Muscle of leg (tissue), 11 donors: ENCODE results near the gene TRPM8. TPM values are rescaled to one million over a fixed set of nuclear protein-coding genes. Genes with fewer than 3 reads are reported as not detected.

Source experiments
- DNase-seq: peaks from one replicate; pipeline ENCODE4 v3.0.0; 2013
- H3K27ac ChIP-seq: one replicate; pipeline ENCODE4 v1.5.1; 2013; ENCODE audit warnings: mild to moderate bottlenecking, low read length, control low read depth
- H3K27me3 ChIP-seq: one replicate; pipeline ENCODE4 v1.6.1; 2013; ENCODE audit warnings: low read length; ENCODE audit not compliant: control insufficient read depth, insufficient read depth
- H3K36me3 ChIP-seq: one replicate; pipeline ENCODE4 v1.6.1; 2013; ENCODE audit warnings: low read length; ENCODE audit not compliant: control insufficient read depth, insufficient read depth
- H3K4me1 ChIP-seq: one replicate; pipeline ENCODE4 v1.6.1; 2013; ENCODE audit warnings: low read length; ENCODE audit not compliant: control insufficient read depth, insufficient read depth
- H3K4me3 ChIP-seq: one replicate; pipeline ENCODE4 v1.5.1; 2013; ENCODE audit warnings: low read length, control low read depth
- H3K9me3 ChIP-seq: replicated peaks from 2 replicates; pipeline ENCODE4 v1.6.1; 2013; ENCODE audit warnings: low read depth, low read length; ENCODE audit not compliant: control insufficient read depth
- whole genome bisulfite sequencing: methylation state at CpG from one replicate; pipeline ENCODE4 v1.1.5; 2013; ENCODE audit warnings: missing lambda C conversion rate; ENCODE audit not compliant: insufficient coverage; 5-methylcytosine and 5-hydroxymethylcytosine counted together
- polyA plus RNA-seq, 8 donors: library from polyadenylated mRNA; unstranded; fragments of 120-200 nt; gene quantifications; one replicate each; pipeline versions ENCODE4 v1.2.1 to v1.2.3, GENCODE V29; 2013; ENCODE audit warnings: inconsistent platforms in 1 of 8, low replicate concordance in 1 of 8; ENCODE audit not compliant: insufficient read length in 8 of 8, insufficient read depth in 1 of 8
- total RNA-seq: library from RNA; stranded (reverse); fragments of 120-200 nt; gene quantifications from one replicate; pipeline ENCODE4 v1.2.4, GENCODE V29; 2013

Gene TRPM8
- total and polyA plus RNA-seq, 9 donors: 0.17 to 0.30 (median 0.25) TPM; not detected in 5

DNA sequence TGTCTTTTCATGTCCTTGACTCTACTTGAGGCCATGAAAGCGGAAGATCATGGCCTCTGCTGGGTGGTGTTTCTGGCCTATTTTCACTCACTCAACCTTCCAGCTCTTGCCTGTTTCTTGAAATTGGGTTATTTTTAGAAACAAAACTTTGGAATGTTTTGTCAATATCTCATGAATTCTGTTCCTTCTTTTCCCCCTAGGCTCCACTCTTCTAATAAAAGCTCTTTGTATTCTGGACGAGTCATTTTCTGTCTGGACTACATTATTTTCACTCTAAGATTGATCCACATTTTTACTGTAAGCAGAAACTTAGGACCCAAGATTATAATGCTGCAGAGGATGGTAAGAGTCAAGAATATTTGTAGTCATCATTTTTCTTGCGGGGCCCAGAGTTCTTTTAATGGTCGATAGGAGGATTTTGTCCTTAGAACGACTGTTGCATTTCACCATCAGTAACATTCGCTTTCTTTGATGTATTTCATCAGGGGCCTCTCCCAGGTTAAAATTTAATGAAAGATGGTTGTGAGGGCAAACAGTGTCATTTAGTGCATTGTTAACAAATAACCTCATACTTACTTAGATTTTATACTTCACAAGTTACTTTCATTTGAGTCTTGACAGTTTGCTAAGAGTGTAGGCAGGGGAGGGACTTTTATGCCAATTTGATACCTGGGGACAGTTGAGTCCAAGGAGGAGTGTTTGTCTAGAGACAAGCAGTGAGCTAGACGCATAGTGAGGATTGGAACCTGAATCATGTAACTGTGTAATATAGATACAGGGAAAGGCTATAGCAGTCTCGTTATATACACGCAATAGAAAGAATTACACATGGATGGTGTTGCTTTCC, 64.6 kb downstream of the TRPM8 start:
- H3K27me3 ChIP-seq: no peaks in the 10 kb centered on the region
- no peak overlapping the region for H3K4me3 ChIP-seq
- no peaks in the 10 kb centered on the region for H3K4me1 ChIP-seq
- peak overlapping the region; percentile 1 for H3K27ac ChIP-seq
- no peaks in the 10 kb centered on the region for H3K9me3 ChIP-seq
- no CpG with 5 or more reads among the region's 9 CpGs for WGBS
- H3K36me3 ChIP-seq: no peaks in the 10 kb centered on the region
- no peak for DNase-seq

DNA sequence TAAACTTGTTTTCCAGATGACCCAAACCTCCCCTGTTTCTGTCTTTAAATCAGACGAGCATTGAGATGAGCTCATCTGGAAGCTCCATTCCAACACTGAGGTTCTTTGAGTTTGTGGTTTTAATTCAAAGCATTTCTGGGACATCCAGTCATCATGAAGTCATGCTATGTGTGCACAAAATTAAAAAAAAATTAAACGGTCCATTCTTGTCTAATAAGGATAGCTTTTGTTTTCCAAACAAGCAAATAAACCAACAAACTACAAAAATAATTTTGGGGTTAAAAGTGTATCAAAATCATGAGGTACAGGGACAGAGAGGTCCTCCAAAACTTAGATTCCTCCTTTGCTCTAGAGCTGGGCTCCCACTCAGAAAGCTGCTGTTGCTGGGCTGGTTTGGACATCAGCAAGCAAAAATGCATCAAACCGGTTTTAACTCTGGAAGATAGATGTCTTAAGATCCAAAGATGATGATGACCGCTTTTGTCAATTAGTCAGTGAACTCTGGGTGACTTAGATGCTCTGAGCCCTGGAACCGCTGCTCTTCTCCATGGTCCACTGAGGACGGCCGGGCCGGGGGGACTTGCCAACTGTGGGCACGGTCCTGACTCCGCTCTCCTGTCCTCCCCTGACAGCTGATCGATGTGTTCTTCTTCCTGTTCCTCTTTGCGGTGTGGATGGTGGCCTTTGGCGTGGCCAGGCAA, 65.4 kb downstream of the TRPM8 start:
- Histone ChIP-seq H3K4me3 (no peak overlapping the region), H3K9me3 (no peaks in the 10 kb centered on the region), H3K36me3 (no peaks in the 10 kb centered on the region), H3K27me3 (no peaks in the 10 kb centered on the region), H3K27ac (no peak overlapping the region), H3K4me1 (no peaks in the 10 kb centered on the region)
- DNase-seq: peak; percentile 86
- 78% methylated on average over 11 of the region's 13 CpGs for WGBS

DNA sequence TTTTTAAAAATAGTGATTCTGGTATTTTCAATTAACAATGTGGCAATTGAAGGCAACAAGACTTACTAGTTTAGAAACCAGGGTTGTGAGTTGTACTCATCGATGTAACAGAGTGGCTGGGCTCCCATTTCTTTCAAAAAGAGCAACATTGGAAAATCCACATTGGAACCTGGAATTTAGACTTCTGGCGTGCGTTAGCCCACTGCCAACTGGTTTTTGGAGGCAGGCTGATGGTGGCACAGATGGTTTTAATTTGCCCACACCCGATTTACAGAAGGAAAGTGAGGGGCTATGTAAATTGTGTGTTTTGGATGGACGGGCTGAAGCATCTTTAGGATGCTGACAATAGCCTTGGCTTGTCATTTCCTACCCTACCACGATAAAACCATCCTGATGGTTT, 66.3 kb downstream of the TRPM8 start:
- 90% methylated on average over 4 of the region's 6 CpGs for WGBS
- Histone ChIP-seq H3K4me3 (no peak overlapping the region), H3K36me3 (no peaks in the 10 kb centered on the region), H3K9me3 (no peaks in the 10 kb centered on the region), H3K27ac (no peak overlapping the region), H3K27me3 (no peaks in the 10 kb centered on the region), H3K4me1 (no peaks in the 10 kb centered on the region)
- no peak for DNase-seq

- H3K9me3 ChIP-seq: no peaks in the 10 kb centered on the region
- peaks cover 4% of the 10 kb centered on the region for H3K4me1 ChIP-seq
- peaks cover 3% of the 10 kb centered on the region for H3K27me3 ChIP-seq
- no peak overlapping the region for H3K27ac ChIP-seq
- DNase-seq: no peak
- H3K4me3 ChIP-seq: no peak overlapping the region
- no peaks in the 10 kb centered on the region for H3K36me3 ChIP-seq
- WGBS: no CpG with 5 or more reads among the region's 2 CpGs
These were observed 71.4 kb downstream of the TRPM8 start for GRCh38 chr2:233988581-233988980.

DNA sequence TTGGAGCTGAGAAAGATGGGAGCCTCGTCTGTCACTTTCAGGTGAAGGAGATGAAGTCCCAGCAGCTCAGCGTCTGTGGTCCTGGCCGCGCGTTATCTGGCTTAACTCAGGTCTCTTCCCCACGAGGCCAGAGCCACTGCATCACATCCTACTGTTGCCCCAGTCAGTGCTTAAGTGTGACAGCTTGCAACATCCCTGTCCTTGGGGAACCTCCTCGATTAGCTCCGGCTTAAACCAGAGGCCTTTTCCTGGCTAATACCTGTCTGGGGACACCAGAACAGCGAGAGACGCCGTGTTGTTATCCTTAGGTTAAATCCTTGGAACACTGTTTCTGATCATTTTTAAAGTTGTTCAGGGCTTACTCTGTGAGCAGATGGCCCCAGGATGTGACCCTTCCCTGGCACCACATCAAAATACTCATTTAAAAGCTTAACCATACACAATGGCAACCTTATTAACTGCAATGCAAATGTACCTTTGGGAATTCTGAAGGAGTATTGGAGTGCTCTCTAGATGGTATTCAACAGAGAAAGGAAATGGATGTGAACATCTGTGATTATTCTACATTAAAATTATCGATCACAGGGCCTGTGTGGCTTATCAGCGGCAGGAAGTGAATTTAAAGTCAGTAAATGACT, 72.2 kb downstream of the TRPM8 start:
- 41% methylated on average over 11 of the region's 13 CpGs for WGBS
- peaks cover 4% of the 10 kb centered on the region for H3K4me1 ChIP-seq
- peaks cover 3% of the 10 kb centered on the region for H3K27me3 ChIP-seq
- H3K36me3 ChIP-seq: no peaks in the 10 kb centered on the region
- no peak overlapping the region for H3K27ac ChIP-seq
- DNase-seq: no peak
- no peak overlapping the region for H3K4me3 ChIP-seq
- no peaks in the 10 kb centered on the region for H3K9me3 ChIP-seq

- WGBS: 79% methylated on average over 2 of the region's 6 CpGs
- no peak for DNase-seq
- no peaks in the 10 kb centered on the region for H3K9me3 ChIP-seq
- peaks cover 3% of the 10 kb centered on the region for H3K27me3 ChIP-seq
- no peaks in the 10 kb centered on the region for H3K36me3 ChIP-seq
- no peak overlapping the region for H3K4me3 ChIP-seq
- H3K27ac ChIP-seq: no peak overlapping the region
- peaks cover 4% of the 10 kb centered on the region for H3K4me1 ChIP-seq
These were observed 73.2 kb downstream of the TRPM8 start for GRCh38 chr2:233990261-233990798.

DNA sequence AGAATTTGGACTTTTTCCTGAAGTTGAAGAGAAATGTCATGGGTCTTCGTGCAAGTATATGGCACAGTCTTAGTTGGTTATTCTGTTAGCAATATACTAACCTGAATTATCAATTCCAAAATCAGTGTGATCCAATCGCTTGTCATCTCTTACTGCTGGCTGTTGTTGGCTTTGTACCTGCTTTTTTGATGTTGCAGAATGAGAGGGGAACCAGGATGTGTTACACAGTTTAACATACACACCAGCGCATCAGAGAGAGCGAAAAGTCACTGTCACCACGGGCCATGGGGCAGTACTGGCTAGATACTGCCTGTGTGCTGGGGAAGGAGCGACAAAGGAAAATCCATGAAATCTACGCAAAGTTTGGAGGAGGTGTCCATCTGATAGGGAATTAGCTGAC, 74.0 kb downstream of the TRPM8 start:
- Histone ChIP-seq H3K9me3 (no peaks in the 10 kb centered on the region), H3K4me3 (no peak overlapping the region), H3K4me1 (peaks cover 5% of the 10 kb centered on the region), H3K27me3 (peaks cover 3% of the 10 kb centered on the region), H3K36me3 (no peaks in the 10 kb centered on the region), H3K27ac (no peak overlapping the region)
- WGBS: 92% methylated on average over 5 of the region's 7 CpGs
- DNase-seq: no peak

DNA sequence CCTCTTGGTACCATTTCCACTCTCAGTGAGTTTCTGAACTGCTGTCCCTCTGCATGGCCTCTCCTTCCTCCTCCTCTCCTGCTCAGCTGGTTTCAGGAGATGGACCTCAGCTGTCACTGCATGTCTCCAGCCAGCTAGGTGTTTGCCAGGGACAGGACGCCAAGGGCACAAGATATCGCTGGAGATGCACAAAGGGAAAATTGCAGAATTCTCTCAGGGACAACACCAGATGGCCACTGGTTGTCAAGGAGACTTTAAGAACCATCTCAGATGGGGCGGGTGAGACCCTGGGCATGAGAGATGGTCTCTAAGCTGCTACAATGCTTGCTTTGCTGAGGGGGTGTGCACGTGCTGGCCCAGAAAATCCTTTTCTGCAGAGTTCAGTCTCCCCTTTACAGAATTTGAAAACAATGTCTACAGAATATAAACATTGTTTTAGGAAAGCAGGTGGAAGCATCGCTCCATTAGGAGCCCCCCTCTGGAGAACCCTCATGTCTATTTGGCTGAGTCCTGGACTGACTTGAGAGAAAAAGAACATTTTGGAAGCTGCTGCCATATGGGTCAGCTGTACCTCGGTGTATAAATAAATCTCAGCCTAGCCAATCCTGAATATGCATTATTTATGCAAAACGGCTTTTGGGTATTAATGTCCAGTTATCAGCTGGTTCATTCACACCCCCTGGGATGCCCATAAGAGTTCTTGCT, 75.5 kb downstream of the TRPM8 start:
- Histone ChIP-seq H3K4me3 (no peak overlapping the region), H3K27me3 (peaks cover 3% of the 10 kb centered on the region), H3K27ac (no peak overlapping the region), H3K9me3 (no peaks in the 10 kb centered on the region), H3K4me1 (peaks cover 7% of the 10 kb centered on the region), H3K36me3 (no peaks in the 10 kb centered on the region)
- WGBS: 33% methylated on average over 2 of the region's 7 CpGs
- no peak for DNase-seq

- no CpG with 5 or more reads among the region's 1 CpG for WGBS
- H3K36me3 ChIP-seq: no peaks in the 10 kb centered on the region
- H3K9me3 ChIP-seq: no peaks in the 10 kb centered on the region
- no peak overlapping the region for H3K4me3 ChIP-seq
- DNase-seq: peak; percentile 51
- peaks cover 12% of the 10 kb centered on the region for H3K4me1 ChIP-seq
- H3K27ac ChIP-seq: no peak overlapping the region
- H3K27me3 ChIP-seq: peaks cover 3% of the 10 kb centered on the region
These were observed 76.3 kb downstream of the TRPM8 start for GRCh38 chr2:233993461-233993860.
